GM20000 (cell line): ENCODE results near the gene POU6F2.

Experiments used
- DNase-seq: peaks from one replicate; pipeline ENCODE4 v3.0.0; 2012; ENCODE audit warnings: low spot score
- TF ChIP-seq, protein P1 (sequence below): IDR thresholded peaks from 2 replicates; pipeline ENCODE4 v1.5.1; 2012; ENCODE audit warnings: mild to moderate bottlenecking, control low read depth; ENCODE audit errors: extremely low read depth, missing control alignments

POU6F2 gene

GRCh38 chr7:39509436-39509835 is 531.7 kb downstream of the POU6F2 start:
- TF ChIP-seq, protein P1, sequence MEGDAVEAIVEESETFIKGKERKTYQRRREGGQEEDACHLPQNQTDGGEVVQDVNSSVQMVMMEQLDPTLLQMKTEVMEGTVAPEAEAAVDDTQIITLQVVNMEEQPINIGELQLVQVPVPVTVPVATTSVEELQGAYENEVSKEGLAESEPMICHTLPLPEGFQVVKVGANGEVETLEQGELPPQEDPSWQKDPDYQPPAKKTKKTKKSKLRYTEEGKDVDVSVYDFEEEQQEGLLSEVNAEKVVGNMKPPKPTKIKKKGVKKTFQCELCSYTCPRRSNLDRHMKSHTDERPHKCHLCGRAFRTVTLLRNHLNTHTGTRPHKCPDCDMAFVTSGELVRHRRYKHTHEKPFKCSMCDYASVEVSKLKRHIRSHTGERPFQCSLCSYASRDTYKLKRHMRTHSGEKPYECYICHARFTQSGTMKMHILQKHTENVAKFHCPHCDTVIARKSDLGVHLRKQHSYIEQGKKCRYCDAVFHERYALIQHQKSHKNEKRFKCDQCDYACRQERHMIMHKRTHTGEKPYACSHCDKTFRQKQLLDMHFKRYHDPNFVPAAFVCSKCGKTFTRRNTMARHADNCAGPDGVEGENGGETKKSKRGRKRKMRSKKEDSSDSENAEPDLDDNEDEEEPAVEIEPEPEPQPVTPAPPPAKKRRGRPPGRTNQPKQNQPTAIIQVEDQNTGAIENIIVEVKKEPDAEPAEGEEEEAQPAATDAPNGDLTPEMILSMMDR = no peak
- no peak for DNase-seq

GRCh38 chr7:39509912-39510311 is 532.2 kb downstream of the POU6F2 start:
- TF ChIP-seq, protein P1 = no peak
- DNase-seq = no peak

GRCh38 chr7:39510864-39511354 is 533.2 kb downstream of the POU6F2 start:
- DNase-seq = no peak
- TF ChIP-seq, protein P1 = no peak

DNA sequence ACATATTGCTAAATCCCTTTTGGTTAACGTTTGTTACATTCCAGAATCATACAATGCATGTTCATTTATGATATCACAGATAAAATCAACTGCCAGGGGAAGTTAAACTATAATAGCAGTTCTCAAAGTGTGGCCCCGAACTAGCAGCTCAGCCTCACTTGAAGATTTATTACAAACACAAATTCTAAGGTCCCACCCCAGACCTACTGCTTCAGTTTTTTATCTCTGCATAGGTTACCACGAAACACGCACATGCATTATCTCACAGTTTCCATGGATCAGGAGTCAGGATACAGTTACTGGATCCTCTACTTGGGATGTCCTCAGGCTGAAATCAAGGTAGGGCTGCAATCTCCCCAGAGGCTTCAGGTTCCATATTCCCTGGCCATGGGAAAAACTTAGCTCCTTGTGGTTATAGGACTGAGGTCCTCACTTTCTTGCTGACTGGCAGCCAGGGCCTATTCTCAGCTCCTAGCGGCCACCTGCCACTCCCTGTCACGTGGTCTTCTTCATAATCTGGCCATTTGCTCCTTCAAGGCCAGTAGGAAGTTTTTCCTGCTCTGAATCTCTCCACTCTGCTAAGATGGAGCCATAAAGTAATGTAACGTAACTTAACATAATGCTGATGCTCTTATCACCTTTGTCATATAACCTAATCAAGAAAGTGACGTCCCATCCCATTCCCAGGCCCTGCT is 538.0 kb downstream of the POU6F2 start:
- TF ChIP-seq, protein P1 = no peak
- no peak for DNase-seq

DNA sequence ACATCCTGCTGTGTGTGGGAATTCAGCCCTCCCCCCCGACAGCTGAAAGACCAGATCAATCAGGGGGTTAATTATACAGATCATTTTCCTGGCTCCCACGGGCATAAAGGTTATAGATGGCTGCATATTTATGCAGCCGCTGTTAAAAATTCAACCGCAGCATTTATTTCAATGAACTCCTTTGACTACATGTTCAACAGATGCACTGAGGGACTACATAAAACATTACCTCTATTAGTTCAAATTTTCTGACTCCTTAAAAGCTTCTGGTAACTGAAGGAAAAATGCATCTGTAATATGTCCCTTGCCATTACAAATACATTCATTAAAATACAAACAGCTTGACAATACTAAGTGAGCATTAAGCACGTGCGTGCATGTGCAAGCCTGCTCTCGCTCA is 538.8 kb downstream of the POU6F2 start:
- no peak for DNase-seq
- TF ChIP-seq, protein P1 = no peak

- DNase-seq = no peak
- TF ChIP-seq, protein P1 = no peak
These were observed 539.5 kb downstream of the POU6F2 start for GRCh38 chr7:39517240-39517639.
